Vagina (tissue), 2 donors: ENCODE results near the gene CAMTA2. TPM values are rescaled to one million over a fixed set of nuclear protein-coding genes. Genes with fewer than 3 reads are reported as not detected.

Experiments used
- DNase-seq, 2 donors: peaks; one replicate each; pipeline ENCODE4 v3.0.0-alpha.2; 2017; ENCODE audit errors: extremely low spot score in 2 of 2
- H3K27ac ChIP-seq: fragments of 200-600 bp; sonication (generic); one replicate; pipeline ENCODE4 v1.5.1; 2019
- H3K27me3 ChIP-seq: fragments of 200-600 bp; sonication (generic); one replicate; pipeline ENCODE4 v1.5.1; 2019
- H3K36me3 ChIP-seq, 2 donors: fragments of 200-600 bp; sonication (generic); one replicate each; pipeline ENCODE4 v1.5.1; 2017 to 2019
- H3K4me1 ChIP-seq: fragments of 200-600 bp; sonication (generic); one replicate; pipeline ENCODE4 v1.5.1; 2019
- H3K4me3 ChIP-seq, 2 donors: fragments of 200-600 bp; sonication (generic); 1 replicate in 1 of 2; 2 replicates in 1 of 2; pipeline ENCODE4 v1.5.1; 2016 to 2019
- H3K9me3 ChIP-seq: fragments of 200-600 bp; sonication (generic); one replicate; pipeline ENCODE4 v1.5.1; 2019
- POLR2A ChIP-seq, 2 donors: fragments of 450-650 bp; IDR thresholded peaks; one replicate each; pipeline ENCODE4 v1.6.1; 2017; ENCODE audit warnings: antibody characterized with exemption in 2 of 2, mild to moderate bottlenecking in 2 of 2, moderate library complexity in 2 of 2
- POLR2AphosphoS5 ChIP-seq, 2 donors: sonication (generic); formaldehyde crosslinking; IDR thresholded peaks; one replicate each; pipeline ENCODE4 v1.9.0; 2017; ENCODE audit warnings: antibody characterized with exemption in 2 of 2, mild to moderate bottlenecking in 2 of 2, low read depth in 1 of 2; ENCODE audit not compliant: insufficient read depth in 1 of 2
- intact Hi-C: fragments of 100-400 bp; cut with DNase I; formaldehyde crosslinking; loops from one replicate; pipeline ENCODE4 v1.15.1; 2023
- total RNA-seq: library from RNA; depleted of rRNA; stranded (reverse); fragments of >200 nt; gene quantifications from one replicate; pipeline ENCODE4 v1.2.3, GENCODE V29; 2016
- TF ChIP-seq, protein P1 (sequence below), 3 experiments: fragments of 450-650 bp in 2 of 3; fragments of 200-600 bp in 1 of 3; sonication (generic) in 1 of 3; IDR thresholded peaks; one replicate each; pipeline ENCODE4 v1.5.1; 2017 to 2019; ENCODE audit warnings: antibody characterized with exemption in 3 of 3, mild to moderate bottlenecking in 2 of 3, moderate library complexity in 2 of 3

The CAMTA2 gene
- total RNA-seq, 1 donor from 2014 or later = 36.3 TPM

DNA sequence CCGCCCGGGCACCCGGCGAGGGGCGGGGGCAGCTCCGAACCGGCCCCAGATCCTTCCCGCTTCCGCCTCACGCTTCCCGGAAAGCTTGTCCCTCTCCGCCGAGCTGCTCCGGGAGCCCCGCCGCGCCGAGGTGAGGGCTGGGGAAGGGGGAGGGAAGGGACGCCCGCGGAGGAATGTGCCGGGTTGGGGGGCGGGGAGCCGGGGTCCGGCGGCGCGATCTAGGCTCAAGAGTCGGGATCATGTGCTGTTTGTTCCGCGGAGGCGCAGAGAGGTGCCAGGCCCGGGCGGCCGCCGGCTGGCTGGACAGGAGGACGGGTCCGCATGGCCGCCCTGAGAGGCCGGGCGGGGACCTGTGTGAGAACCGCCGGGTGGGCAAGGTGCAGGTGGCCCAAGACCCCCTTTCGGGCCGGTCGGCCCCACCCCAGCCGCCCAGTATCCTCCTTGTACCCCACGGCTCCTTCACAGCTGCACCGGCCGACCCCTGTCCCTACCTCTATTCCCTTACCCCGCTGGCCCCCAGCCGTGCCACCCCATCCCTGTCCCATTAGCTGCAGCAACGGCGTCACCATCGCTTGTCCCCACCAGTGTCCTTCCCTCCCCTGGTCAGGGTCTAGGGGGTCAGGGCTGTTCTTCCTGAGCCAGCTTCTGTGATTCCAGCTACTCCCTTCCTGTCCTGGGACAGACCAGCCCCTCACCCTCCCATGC, 10.7 kb upstream of the CAMTA2 start:
- no peak for DNase-seq

DNA sequence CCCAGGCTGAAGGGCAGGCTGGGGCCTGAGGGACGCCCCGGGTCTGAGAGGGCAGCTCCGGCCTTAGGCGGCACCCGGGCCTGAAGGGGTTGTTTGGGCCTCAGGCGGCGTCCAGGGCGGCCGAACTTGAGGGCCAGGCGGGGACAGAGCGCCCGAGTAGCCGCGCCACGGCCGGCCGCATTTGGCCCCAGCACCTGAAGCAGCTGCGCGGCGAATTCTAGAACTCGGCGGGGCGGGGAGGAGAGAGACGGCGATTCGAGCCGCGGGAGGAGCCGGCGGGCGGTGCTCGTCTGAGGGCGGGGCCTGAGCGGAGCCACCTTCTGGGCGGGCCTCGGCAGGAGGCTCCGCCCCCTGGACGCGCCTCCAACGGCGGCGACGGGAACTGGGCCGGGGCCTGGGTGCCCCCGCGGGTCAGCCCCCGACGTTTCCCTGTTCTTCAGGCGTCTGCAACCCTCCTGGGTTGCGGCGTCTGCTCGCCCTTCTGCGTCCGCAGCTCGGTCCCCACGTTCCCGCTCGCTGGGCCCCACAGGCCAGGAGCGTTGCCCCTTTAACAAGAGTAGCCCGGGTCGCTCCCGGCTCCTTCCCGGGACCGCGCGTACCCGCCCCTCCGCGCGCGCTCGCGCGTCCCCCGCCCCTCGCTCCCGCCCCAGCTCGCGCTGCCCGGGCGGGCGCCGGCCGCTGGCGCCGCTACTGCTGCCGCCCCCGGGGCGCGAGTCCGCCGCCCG, 10.0 kb upstream of the CAMTA2 start, which contains the start of the genes INCA1 and KIF1C:
Gene INCA1 (minus strand): TSS at position 221 of the 725 bp plus-strand sequence. CDS start 3,085 bp downstream, outside the sequence.
Gene KIF1C (plus strand): TSS at position 649 of the 725 bp plus-strand sequence. CDS start 2,297 bp downstream, outside the sequence.
- TF ChIP-seq POLR2A (IDR thresholded peaks at IDR 0.05) (peak in 1 of 2 donors; percentile 66), POLR2AphosphoS5 (IDR thresholded peaks at IDR 0.05; ENCODE audit: insufficient read depth in 1 of 2, low read depth in 1 of 2) (peak; percentile 35 to 85)
- TF ChIP-seq, protein P1, sequence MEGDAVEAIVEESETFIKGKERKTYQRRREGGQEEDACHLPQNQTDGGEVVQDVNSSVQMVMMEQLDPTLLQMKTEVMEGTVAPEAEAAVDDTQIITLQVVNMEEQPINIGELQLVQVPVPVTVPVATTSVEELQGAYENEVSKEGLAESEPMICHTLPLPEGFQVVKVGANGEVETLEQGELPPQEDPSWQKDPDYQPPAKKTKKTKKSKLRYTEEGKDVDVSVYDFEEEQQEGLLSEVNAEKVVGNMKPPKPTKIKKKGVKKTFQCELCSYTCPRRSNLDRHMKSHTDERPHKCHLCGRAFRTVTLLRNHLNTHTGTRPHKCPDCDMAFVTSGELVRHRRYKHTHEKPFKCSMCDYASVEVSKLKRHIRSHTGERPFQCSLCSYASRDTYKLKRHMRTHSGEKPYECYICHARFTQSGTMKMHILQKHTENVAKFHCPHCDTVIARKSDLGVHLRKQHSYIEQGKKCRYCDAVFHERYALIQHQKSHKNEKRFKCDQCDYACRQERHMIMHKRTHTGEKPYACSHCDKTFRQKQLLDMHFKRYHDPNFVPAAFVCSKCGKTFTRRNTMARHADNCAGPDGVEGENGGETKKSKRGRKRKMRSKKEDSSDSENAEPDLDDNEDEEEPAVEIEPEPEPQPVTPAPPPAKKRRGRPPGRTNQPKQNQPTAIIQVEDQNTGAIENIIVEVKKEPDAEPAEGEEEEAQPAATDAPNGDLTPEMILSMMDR (IDR thresholded peaks at IDR 0.05) = peak in 1 of 3 experiments; percentile 27
- no peak for DNase-seq
- Histone ChIP-seq H3K27ac (peak within 1 kb of the TSS; percentile 89), H3K4me3 (peak within 1 kb of the TSS; percentile 85 to 95), H3K9me3 (no peaks in the 10 kb centered on the region), H3K4me1 (peaks cover 33% of the 10 kb centered on the region), H3K27me3 (no peaks in the 10 kb centered on the region), H3K36me3 (peaks cover 0 to 13% of the 10 kb centered on the region in 2 donors)
- intact Hi-C loops = loop anchor here (5.0 kb wide), 1 partner anchor 50 kb away; the partner anchor contains the start of gene PFN1

More for the DNA sequence above, 10.7 kb upstream of the CAMTA2 start:
- Histone ChIP-seq H3K27me3 (no peaks in the 10 kb centered on the region), H3K4me3 (peak overlapping the region; percentile 85 to 95), H3K4me1 (peaks cover 33% of the 10 kb centered on the region), H3K27ac (peak overlapping the region; percentile 89), H3K36me3 (peaks cover 0 to 21% of the 10 kb centered on the region in 2 donors), H3K9me3 (no peaks in the 10 kb centered on the region)
- TF ChIP-seq POLR2A (IDR thresholded peaks at IDR 0.05) = no peak
- TF ChIP-seq, protein P1 (IDR thresholded peaks at IDR 0.05) = no peak
- no peak for TF ChIP-seq POLR2AphosphoS5 (IDR thresholded peaks at IDR 0.05; ENCODE audit: insufficient read depth in 1 of 2, low read depth in 1 of 2)
- intact Hi-C loops = loop anchor here (5.0 kb wide), 1 partner anchor 51 kb away; the partner anchor contains the start of gene PFN1

DNA sequence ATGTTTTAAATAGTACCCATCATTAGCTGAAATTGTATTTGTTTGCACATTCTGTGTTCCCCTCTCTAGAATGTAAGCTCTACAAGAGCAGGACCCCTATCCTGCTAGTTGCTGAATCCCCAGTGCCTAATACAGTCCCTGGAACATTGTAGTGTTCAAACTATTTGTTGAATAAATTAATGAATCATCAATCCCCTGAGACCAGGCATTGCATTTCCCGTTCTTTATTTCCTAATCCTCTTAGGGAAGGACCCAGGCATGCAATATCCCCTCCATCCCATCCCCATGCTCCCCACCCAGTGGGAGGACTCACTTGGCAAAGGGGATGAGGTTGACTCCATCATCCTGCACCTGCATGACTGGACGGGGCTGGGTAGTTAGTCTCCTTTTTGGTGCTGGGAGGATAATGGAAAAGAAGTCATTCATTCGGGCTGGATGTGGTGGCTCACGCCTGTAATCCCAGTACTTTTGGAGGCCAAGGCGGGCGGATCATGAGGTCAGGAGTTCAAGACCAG, 6.7 kb upstream of the CAMTA2 start:
- no peak overlapping the region for H3K4me3 ChIP-seq
- no peak for TF ChIP-seq POLR2AphosphoS5 (IDR thresholded peaks at IDR 0.05; ENCODE audit: insufficient read depth in 1 of 2, low read depth in 1 of 2)
- TF ChIP-seq, protein P1 (IDR thresholded peaks at IDR 0.05) = no peak
- TF ChIP-seq POLR2A (IDR thresholded peaks at IDR 0.05) = no peak
- intact Hi-C loops = no loop called here
- peaks cover 20% of the 10 kb centered on the region for H3K4me1 ChIP-seq
- no peak overlapping the region for H3K27ac ChIP-seq
- no peaks in the 10 kb centered on the region for H3K9me3 ChIP-seq
- no peak for DNase-seq
- no peaks in the 10 kb centered on the region for H3K36me3 ChIP-seq
- no peaks in the 10 kb centered on the region for H3K27me3 ChIP-seq

DNA sequence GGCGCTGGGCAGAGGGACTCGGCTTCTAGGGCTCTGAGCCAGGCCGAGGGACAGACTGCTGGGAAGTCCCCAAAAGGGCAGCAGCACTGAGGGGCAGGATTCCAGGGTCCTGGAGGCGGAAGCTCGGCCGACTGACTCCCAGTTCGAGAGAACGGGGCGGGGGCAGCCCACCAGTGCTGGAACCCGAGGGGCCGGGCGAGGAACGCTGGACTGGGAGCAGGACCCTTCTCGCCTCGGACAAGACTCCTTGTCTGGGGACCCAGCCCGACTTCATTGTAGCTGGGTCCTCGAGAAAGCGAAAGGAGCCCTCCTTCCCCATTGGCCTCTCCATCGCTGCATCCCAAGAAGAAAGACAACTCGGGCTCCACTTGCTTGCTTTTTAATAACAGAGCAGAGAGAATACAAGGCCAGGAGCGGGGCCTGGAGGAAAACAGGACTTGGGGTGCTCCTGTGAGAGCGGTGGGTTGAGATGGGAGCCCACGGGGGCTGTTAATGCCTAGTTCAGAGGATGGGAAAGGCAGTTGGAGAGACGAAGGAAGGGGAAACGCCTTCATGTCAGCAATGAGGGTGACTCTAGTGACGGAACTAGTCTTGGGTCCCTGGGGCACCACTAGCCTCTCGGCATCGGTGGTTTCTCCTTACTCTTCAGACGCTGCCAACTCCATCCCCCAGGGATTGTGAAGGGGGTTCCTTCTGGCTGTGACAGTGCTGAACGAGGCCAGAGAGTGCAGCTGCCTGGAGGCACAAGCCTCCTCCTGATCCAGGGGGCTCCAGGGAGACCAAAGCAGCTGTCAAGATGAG, 492 bp upstream of the CAMTA2 start:
- TF ChIP-seq POLR2A (IDR thresholded peaks at IDR 0.05) = no peak
- TF ChIP-seq POLR2AphosphoS5 (IDR thresholded peaks at IDR 0.05; ENCODE audit: insufficient read depth in 1 of 2, low read depth in 1 of 2) = peak in 1 of 2 donors; percentile 75

More for the DNA sequence above, 492 bp upstream of the CAMTA2 start:
- peaks cover 32% of the 10 kb centered on the region for H3K4me1 ChIP-seq
- no peaks in the 10 kb centered on the region for H3K9me3 ChIP-seq
- peak overlapping the region; percentile 89 for H3K27ac ChIP-seq
- no peaks in the 10 kb centered on the region for H3K36me3 ChIP-seq
- no peaks in the 10 kb centered on the region for H3K27me3 ChIP-seq
- intact Hi-C loops = loop anchor here (10.0 kb wide), 1 partner anchor 47 kb away; the partner anchor contains the start of gene SLC52A1
- peak overlapping the region; percentile 66 to 95 for H3K4me3 ChIP-seq
- peak in 1 of 2 donors; percentile 87 for DNase-seq
